ENCODE results near the gene ACOT4.
"Not testable (repeated sequence)": the region's sequence is repeated elsewhere in the genome, so short reads cannot be mapped to it uniquely, and the experiment has no call there.

- TF ChIP-seq, protein P1, sequence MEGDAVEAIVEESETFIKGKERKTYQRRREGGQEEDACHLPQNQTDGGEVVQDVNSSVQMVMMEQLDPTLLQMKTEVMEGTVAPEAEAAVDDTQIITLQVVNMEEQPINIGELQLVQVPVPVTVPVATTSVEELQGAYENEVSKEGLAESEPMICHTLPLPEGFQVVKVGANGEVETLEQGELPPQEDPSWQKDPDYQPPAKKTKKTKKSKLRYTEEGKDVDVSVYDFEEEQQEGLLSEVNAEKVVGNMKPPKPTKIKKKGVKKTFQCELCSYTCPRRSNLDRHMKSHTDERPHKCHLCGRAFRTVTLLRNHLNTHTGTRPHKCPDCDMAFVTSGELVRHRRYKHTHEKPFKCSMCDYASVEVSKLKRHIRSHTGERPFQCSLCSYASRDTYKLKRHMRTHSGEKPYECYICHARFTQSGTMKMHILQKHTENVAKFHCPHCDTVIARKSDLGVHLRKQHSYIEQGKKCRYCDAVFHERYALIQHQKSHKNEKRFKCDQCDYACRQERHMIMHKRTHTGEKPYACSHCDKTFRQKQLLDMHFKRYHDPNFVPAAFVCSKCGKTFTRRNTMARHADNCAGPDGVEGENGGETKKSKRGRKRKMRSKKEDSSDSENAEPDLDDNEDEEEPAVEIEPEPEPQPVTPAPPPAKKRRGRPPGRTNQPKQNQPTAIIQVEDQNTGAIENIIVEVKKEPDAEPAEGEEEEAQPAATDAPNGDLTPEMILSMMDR (conservative IDR thresholded peaks at IDR 0.05) = not testable (repeated sequence)
- TF ChIP-seq ZFX (IDR thresholded peaks at IDR 0.05) = not testable (repeated sequence)
Measured at GRCh38 chr14:73577214-73577613, 14.5 kb upstream of the ACOT4 start.
